ENCODE results near the gene CLK4.

Gene CLK4

DNA sequence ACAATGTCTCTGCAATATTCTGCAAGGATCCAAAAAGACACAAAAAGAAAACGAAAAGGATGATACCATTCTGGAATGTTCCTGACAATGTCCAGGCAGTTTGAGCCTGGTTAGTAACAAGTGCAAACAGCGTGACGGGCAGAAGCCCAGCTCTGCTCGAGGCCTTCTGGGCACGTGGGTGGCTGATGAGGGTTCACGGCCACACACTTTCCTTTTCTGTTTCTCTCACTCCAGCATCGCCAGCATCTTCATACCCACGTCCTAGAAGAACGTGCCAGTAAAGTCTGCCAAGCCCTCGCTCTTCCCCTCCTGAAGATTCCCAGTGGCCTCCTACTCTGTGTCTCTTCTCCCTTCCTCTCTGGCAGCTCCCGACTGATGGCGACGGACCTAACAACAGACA lies 73.3 kb downstream of the CLK4 start:
- TF ChIP-seq, protein P1, sequence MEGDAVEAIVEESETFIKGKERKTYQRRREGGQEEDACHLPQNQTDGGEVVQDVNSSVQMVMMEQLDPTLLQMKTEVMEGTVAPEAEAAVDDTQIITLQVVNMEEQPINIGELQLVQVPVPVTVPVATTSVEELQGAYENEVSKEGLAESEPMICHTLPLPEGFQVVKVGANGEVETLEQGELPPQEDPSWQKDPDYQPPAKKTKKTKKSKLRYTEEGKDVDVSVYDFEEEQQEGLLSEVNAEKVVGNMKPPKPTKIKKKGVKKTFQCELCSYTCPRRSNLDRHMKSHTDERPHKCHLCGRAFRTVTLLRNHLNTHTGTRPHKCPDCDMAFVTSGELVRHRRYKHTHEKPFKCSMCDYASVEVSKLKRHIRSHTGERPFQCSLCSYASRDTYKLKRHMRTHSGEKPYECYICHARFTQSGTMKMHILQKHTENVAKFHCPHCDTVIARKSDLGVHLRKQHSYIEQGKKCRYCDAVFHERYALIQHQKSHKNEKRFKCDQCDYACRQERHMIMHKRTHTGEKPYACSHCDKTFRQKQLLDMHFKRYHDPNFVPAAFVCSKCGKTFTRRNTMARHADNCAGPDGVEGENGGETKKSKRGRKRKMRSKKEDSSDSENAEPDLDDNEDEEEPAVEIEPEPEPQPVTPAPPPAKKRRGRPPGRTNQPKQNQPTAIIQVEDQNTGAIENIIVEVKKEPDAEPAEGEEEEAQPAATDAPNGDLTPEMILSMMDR (IDR thresholded peaks at IDR 0.05; ENCODE audit: low read depth, low read length) = no peak
- in situ Hi-C loops (cut with HindIII; ENCODE audit: low sequenced_read_pairs) = no loop called here
- no peak overlapping the region for H3K4me3 ChIP-seq (ENCODE audit: low read depth, low read length)
- DNase-seq (ENCODE audit: low read depth, low spot score) = no peak

Measured in astrocyte of the spinal cord (primary cell).